Hepatocyte (in vitro differentiated cells): Measurements from ENCODE around the gene SLC18B1.

Source experiments
- EZH2 ChIP-seq: fragments of 200-600 bp; sonication (generic); IDR thresholded peaks from 2 replicates; pipeline ENCODE4 v1.6.1; 2016; ENCODE audit warnings: antibody characterized with exemption, mild to moderate bottlenecking, borderline replicate concordance
- EZH2phosphoT487 ChIP-seq: fragments of 200-600 bp; sonication (generic); IDR thresholded peaks from one replicate; pipeline ENCODE4 v1.6.1; 2018; ENCODE audit warnings: antibody characterized with exemption, mild to moderate bottlenecking, low read depth, moderate library complexity; ENCODE audit not compliant: unreplicated experiment, severe bottlenecking
- TF ChIP-seq, protein P1 (sequence below): fragments of 200-600 bp; sonication (generic); IDR thresholded peaks from 2 replicates; pipeline ENCODE4 v1.5.1; 2016; ENCODE audit warnings: antibody characterized with exemption, mild to moderate bottlenecking; ENCODE audit not compliant: poor library complexity

DNA sequence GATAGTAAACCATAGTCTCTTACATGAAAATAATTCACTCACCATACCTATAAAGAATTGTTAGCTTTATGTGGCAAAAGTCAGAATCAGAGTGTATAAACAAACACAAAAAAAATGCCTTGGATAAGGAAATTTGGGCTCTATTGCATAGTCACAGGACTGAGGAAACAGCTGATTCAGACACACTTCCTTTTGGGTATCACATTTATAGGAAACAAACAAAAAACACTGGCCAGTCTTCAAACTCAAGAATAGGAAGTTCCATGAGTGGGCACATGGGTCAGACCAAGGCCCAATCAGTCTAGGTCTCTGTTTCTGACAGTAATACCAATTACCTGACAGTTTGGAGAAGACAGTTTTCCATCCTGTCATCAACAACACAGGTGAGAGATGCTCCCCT lies 8.0 kb downstream of the SLC18B1 start:
- TF ChIP-seq EZH2phosphoT487 (no peak), EZH2 (no peak)
- TF ChIP-seq, protein P1, sequence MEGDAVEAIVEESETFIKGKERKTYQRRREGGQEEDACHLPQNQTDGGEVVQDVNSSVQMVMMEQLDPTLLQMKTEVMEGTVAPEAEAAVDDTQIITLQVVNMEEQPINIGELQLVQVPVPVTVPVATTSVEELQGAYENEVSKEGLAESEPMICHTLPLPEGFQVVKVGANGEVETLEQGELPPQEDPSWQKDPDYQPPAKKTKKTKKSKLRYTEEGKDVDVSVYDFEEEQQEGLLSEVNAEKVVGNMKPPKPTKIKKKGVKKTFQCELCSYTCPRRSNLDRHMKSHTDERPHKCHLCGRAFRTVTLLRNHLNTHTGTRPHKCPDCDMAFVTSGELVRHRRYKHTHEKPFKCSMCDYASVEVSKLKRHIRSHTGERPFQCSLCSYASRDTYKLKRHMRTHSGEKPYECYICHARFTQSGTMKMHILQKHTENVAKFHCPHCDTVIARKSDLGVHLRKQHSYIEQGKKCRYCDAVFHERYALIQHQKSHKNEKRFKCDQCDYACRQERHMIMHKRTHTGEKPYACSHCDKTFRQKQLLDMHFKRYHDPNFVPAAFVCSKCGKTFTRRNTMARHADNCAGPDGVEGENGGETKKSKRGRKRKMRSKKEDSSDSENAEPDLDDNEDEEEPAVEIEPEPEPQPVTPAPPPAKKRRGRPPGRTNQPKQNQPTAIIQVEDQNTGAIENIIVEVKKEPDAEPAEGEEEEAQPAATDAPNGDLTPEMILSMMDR: no peak
